PFSK-1 (cell line): ENCODE results near the gene FAM199X.

ENCODE experiments used
- FOXP2 ChIP-seq: optimal IDR thresholded peaks from 2 replicates; pipeline ENCODE3; 2011; ENCODE audit warnings: borderline replicate concordance, control low read depth, inconsistent platforms; ENCODE audit not compliant: insufficient read depth; ENCODE audit errors: extremely low read length, extremely low read depth
- POLR2AphosphoS5 ChIP-seq: IDR thresholded peaks from 2 replicates; pipeline ENCODE4 v1.6.1; 2012; ENCODE audit warnings: low read depth, mild to moderate bottlenecking, control low read depth, low read length, moderate library complexity
- SIN3A ChIP-seq: IDR thresholded peaks from 2 replicates; pipeline ENCODE4 v1.6.1; 2012; ENCODE audit warnings: mild to moderate bottlenecking, low read length, moderate library complexity, borderline replicate concordance; ENCODE audit not compliant: insufficient read depth
- TAF1 ChIP-seq: IDR thresholded peaks from 2 replicates; pipeline ENCODE4 v1.6.1; 2012; ENCODE audit warnings: low read length, control low read depth, borderline replicate concordance; ENCODE audit not compliant: insufficient read depth
- TF ChIP-seq, protein P1 (sequence below), 2 experiments: IDR thresholded peaks; 2 replicates each; pipeline versions ENCODE4 v1.6.1 to v1.8.0; 2011 to 2012; ENCODE audit warnings: low read depth in 2 of 2, low read length in 2 of 2, control low read depth in 1 of 2, inconsistent platforms in 1 of 2, mild to moderate bottlenecking in 1 of 2, moderate library complexity in 1 of 2; ENCODE audit not compliant: insufficient read depth in 1 of 2

FAM199X gene

DNA sequence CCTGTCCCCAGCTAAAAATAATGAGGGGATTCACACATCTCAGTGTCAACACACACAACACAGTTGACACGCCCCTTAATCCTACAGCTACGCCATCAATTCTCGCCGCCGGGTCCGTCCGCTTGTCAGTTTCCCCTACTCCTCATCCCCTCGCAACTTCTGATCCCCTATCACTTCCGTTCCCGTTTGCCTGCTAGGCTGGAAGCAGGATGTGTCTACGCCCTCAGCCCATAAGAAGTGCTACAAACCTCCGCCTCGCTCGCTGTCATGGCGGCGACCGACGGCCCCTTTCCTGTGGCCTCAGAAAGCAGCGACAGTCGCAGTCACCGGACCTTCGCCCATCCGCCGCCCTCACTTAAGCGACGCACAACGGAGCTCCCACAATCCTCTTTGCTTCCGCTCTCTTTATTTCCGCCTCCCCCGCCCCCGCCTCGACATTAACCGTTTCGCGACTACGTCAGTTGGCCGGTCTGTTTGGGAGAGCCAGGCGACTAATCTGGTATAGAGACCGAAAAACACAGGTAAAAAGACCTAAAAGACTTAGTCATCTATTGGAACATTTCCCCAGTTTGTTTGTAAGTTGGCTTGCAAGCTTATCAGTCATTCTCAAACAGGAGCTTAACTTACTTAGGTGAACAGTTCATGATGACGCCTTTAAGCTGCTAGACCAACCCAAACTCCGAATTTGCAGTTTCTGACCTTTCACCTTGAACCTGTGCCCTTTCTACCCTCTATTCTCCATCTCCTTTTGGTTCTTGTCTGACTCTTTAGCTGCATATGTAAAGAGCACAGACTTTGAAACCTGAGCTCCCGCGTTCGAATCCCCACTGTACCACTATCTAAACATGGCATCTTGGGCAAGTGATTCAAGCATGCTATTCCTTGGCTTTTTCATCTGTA, 9.4 kb upstream of the FAM199X start, which contains the start of gene SLC25A53:
Gene SLC25A53, minus strand, starts transcription at position 380 of the 900 bp plus-strand sequence. CDS start 51,752 bp downstream, outside the sequence.
- TF ChIP-seq POLR2AphosphoS5 (peak; percentile 68; the same call in 1 of the 2 replicates), SIN3A (peak; percentile 57; the same call in 1 of the 2 replicates), FOXP2 (peak; percentile 21), TAF1 (0 out of 2 replicates have a peak, but pooled peaks have one; percentile 17)
- TF ChIP-seq, protein P1, sequence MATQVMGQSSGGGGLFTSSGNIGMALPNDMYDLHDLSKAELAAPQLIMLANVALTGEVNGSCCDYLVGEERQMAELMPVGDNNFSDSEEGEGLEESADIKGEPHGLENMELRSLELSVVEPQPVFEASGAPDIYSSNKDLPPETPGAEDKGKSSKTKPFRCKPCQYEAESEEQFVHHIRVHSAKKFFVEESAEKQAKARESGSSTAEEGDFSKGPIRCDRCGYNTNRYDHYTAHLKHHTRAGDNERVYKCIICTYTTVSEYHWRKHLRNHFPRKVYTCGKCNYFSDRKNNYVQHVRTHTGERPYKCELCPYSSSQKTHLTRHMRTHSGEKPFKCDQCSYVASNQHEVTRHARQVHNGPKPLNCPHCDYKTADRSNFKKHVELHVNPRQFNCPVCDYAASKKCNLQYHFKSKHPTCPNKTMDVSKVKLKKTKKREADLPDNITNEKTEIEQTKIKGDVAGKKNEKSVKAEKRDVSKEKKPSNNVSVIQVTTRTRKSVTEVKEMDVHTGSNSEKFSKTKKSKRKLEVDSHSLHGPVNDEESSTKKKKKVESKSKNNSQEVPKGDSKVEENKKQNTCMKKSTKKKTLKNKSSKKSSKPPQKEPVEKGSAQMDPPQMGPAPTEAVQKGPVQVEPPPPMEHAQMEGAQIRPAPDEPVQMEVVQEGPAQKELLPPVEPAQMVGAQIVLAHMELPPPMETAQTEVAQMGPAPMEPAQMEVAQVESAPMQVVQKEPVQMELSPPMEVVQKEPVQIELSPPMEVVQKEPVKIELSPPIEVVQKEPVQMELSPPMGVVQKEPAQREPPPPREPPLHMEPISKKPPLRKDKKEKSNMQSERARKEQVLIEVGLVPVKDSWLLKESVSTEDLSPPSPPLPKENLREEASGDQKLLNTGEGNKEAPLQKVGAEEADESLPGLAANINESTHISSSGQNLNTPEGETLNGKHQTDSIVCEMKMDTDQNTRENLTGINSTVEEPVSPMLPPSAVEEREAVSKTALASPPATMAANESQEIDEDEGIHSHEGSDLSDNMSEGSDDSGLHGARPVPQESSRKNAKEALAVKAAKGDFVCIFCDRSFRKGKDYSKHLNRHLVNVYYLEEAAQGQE (IDR thresholded peaks at IDR 0.05; ENCODE audit: insufficient read depth in 1 of 2, low read depth in 2 of 2, low read length in 2 of 2): 0 out of 4 replicates have a peak, but pooled peaks of 1 of the 2 experiments have one; percentile 16

DNA sequence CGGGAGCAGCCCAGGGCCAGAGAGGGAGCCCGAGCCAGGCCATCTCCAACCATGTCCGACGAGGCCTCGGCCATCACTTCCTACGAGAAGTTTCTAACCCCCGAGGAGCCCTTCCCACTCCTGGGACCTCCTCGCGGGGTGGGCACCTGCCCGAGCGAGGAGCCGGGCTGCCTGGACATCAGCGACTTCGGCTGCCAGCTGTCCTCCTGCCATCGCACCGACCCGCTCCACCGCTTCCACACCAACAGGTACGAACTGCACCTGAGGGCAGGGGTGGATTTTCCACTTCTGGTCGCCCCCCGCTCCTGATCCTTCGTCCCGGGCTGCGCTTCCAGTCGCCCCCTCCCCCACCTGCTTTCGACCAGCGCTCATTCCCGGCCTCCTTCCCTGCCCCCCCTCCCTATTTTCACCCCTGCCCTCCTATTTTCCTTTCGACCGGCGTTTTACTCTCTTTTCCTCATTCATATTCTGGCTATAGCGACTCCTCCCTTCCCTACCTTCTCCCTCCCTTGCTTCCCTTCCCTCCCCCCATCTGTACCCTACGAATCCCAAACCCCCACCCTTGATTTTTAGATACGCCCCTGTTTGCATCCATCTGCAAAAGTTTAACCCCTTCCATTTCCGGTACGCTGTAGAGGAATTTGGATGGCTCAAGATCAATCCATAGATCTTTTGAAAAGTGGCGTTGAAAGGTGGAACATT, 633 bp downstream of the FAM199X start:
- TF ChIP-seq SIN3A: no peak
- no peak for TF ChIP-seq FOXP2
- no peak for TF ChIP-seq POLR2AphosphoS5
- TF ChIP-seq, protein P1 (IDR thresholded peaks at IDR 0.05; ENCODE audit: insufficient read depth in 1 of 2, low read depth in 2 of 2, low read length in 2 of 2): no peak
- TF ChIP-seq TAF1: no peak

DNA sequence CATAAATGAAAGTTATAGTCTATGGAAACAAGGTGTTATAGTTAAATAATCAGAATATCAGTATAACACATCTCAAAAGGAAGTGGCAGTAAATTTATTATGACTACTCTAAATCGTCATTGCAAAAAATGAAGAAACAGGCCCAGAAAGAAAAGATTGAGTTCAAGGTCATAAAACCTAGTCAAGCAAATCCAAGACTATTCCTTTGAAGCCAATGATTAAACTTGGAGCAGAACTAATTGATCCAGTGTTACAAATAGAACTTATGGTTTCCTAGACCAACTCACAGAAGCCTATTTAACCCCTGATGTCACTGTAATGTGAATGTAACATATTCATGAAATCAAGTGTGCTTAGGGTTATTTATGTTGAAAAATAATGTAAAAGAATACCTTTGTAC, 1.9 kb downstream of the FAM199X start:
- TF ChIP-seq, protein P1 (IDR thresholded peaks at IDR 0.05; ENCODE audit: insufficient read depth in 1 of 2, low read depth in 2 of 2, low read length in 2 of 2): no peak
- TF ChIP-seq SIN3A (no peak), TAF1 (no peak), POLR2AphosphoS5 (no peak), FOXP2 (no peak)

DNA sequence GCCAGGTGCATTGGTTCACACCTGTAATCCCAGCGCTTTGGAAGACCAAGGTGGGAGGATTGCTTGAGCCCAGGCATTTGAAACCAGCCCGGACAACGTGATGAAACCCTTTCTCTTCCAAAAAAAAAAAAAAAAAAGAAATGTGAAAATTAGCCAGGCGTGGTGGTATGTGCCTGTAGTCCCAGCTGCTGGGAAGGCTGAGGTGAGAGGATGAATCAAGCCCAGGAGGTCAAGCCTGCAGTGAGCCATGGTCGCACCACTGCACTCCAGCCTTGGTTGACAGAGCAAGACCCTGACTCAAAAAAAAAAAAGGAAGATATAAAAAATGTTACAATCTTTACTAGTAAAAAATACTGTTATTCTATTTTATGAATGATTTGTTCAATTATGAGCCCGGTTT, 5.9 kb downstream of the FAM199X start:
- TF ChIP-seq, protein P1 (IDR thresholded peaks at IDR 0.05; ENCODE audit: insufficient read depth in 1 of 2, low read depth in 2 of 2, low read length in 2 of 2): no peak
- TF ChIP-seq TAF1 (no peak), SIN3A (no peak), POLR2AphosphoS5 (no peak), FOXP2 (no peak)
